HepG2 (cell line): ENCODE measurements around the gene ZC2HC1B. TPM values are rescaled to one million over a fixed set of nuclear protein-coding genes. Genes with fewer than 3 reads are reported as not detected.

Experiments
- ATAC-seq: fragments of 200-7000 bp; cut with Tn5 transposase; 3 replicates; pipeline ENCODE4 v1.9.1; 2020; ENCODE audit warnings: mild to moderate bottlenecking, moderate library complexity
- BruUV-seq: library from RNA; stranded (reverse); fragments of 400-500 nt; replicated peaks from 2 replicates; lab custom pipeline; 2021; lab: Mats Ljungman, UMichigan
- CTCF ChIA-PET: fragments of 300-600 bp; formaldehyde crosslinking; extraction: SDS; loops from one replicate; lab custom pipeline; 2021; ENCODE audit warnings: low total read pairs, inconsistent platforms, low intra/inter-chr PET ratio; lab: Yijun Ruan, JAX
- POLR2A ChIA-PET: fragments of 350-600 bp; sonication (Branson Sonifier 250); formaldehyde crosslinking; loops from one replicate; lab custom pipeline; 2020; ENCODE audit warnings: antibody characterized with exemption, inconsistent platforms; lab: Yijun Ruan, JAX
- DNase-seq: peaks from one replicate; pipeline ENCODE4 v3.0.0-alpha.2; 2015; ENCODE audit warnings: low spot score
- FAIRE-seq: peaks from 3 replicates; lab custom pipeline; 2011; peaks lifted over from hg19 to GRCh38; lab: Jason Lieb, UNC
- H2AFZ ChIP-seq: one replicate; pipeline ENCODE4 v1.6.1; 2011; ENCODE audit warnings: low read length, inconsistent platforms
- H3K27ac ChIP-seq: fragments of 300-600 bp; 3 replicates; pipeline ENCODE4 v1.8.0; 2011; ENCODE audit warnings: mixed run types, mild to moderate bottlenecking, mixed read lengths, low read length, inconsistent platforms; ENCODE audit not compliant: insufficient read depth; ENCODE audit errors: extremely low read length
- H3K27me3 ChIP-seq, 2 experiments: fragments of 200-600 bp in 1 of 2; 2 replicates in 1 of 2; 3 replicates in 1 of 2; pipeline versions ENCODE4 v1.6.0 to v1.8.0; 2011; ENCODE audit warnings: low read length in 2 of 2, mild to moderate bottlenecking in 2 of 2, moderate library complexity in 2 of 2, inconsistent platforms in 1 of 2; ENCODE audit not compliant: insufficient read depth in 2 of 2, control insufficient read depth in 1 of 2
- H3K36me3 ChIP-seq, 2 experiments: fragments of 200-600 bp in 1 of 2; replicated peaks in 1 of 2; 2 replicates in 1 of 2; 3 replicates in 1 of 2; pipeline versions ENCODE4 v1.5.1 to v1.8.0; 2011; ENCODE audit warnings: low read length in 2 of 2, inconsistent platforms in 1 of 2; ENCODE audit not compliant: insufficient read depth in 2 of 2, control insufficient read depth in 1 of 2
- H3K4me1 ChIP-seq: 2 replicates; pipeline ENCODE4 v1.5.1; 2012; ENCODE audit warnings: low read length, inconsistent platforms; ENCODE audit not compliant: insufficient read depth
- H3K4me2 ChIP-seq: 2 replicates; pipeline ENCODE4 v1.6.0; 2011; ENCODE audit warnings: low read depth, low read length, inconsistent platforms
- H3K4me3 ChIP-seq, 3 experiments: fragments of 200-600 bp in 1 of 3; sonication (generic), shearing (Covaris generic) in 1 of 3; replicated peaks in 1 of 3; 2 replicates each; pipeline ENCODE4 v1.5.1; 2011 to 2016; ENCODE audit warnings: low read length in 3 of 3, inconsistent platforms in 2 of 3, low read depth in 2 of 3, mild to moderate bottlenecking in 2 of 3, control low read depth in 1 of 3, mixed read lengths in 1 of 3; ENCODE audit not compliant: insufficient read depth in 1 of 3
- H3K79me2 ChIP-seq: one replicate; pipeline ENCODE4 v1.6.1; 2011; ENCODE audit warnings: low read length, inconsistent platforms; ENCODE audit not compliant: insufficient read depth
- H3K9ac ChIP-seq: 2 replicates; pipeline ENCODE4 v1.6.0; 2011; ENCODE audit warnings: mild to moderate bottlenecking, low read depth, low read length, inconsistent platforms; ENCODE audit not compliant: insufficient read depth
- H3K9me3 ChIP-seq: 2 replicates; pipeline ENCODE4 v1.5.1; 2012; ENCODE audit warnings: mild to moderate bottlenecking, low read length
- H4K20me1 ChIP-seq: 2 replicates; pipeline ENCODE4 v1.6.0; 2011; ENCODE audit warnings: inconsistent platforms, mild to moderate bottlenecking, low read length, moderate library complexity; ENCODE audit not compliant: insufficient read depth
- CHCHD3 ChIP-seq: sonication (generic); formaldehyde crosslinking; IDR thresholded peaks from 2 replicates; pipeline ENCODE4 v1.8.0; 2022; ENCODE audit warnings: mild to moderate bottlenecking, missing genetic modification reagents, moderate library complexity
- HDAC1 ChIP-seq: sonication (generic); formaldehyde crosslinking; IDR thresholded peaks from 2 replicates; pipeline ENCODE4 v1.5.1; 2020; ENCODE audit warnings: mild to moderate bottlenecking, missing genetic modification reagents
- MYNN ChIP-seq: sonication (generic); formaldehyde crosslinking; IDR thresholded peaks from 2 replicates; pipeline ENCODE4 v1.4.0; 2020; ENCODE audit warnings: mild to moderate bottlenecking, low read depth, missing genetic modification reagents
- NFKBIZ ChIP-seq: IDR thresholded peaks from 2 replicates; pipeline ENCODE4 v1.6.1; 2018; ENCODE audit warnings: missing genetic modification reagents, missing compliant biosample characterization
- RBFOX2 ChIP-seq: fragments of 200-400 bp; formaldehyde crosslinking; IDR thresholded peaks from 2 replicates; pipeline ENCODE4 v1.6.1; 2017; ENCODE audit warnings: low read depth, mild to moderate bottlenecking, low read length
- TP53 ChIP-seq: sonication (generic); formaldehyde crosslinking; conservative IDR thresholded peaks from 2 replicates; pipeline ENCODE4 v1.4.0; 2020; ENCODE audit warnings: missing genetic modification reagents
- U2AF2 ChIP-seq: fragments of 200-400 bp; formaldehyde crosslinking; IDR thresholded peaks from 2 replicates; pipeline ENCODE4 v1.6.1; 2017; ENCODE audit warnings: low read depth, mild to moderate bottlenecking, low read length
- YEATS4 ChIP-seq: sonication (generic); formaldehyde crosslinking; IDR thresholded peaks from 2 replicates; pipeline ENCODE4 v1.4.0; 2020; ENCODE audit warnings: missing genetic modification reagents, borderline replicate concordance
- ZFYVE20 ChIP-seq: sonication (generic); formaldehyde crosslinking; IDR thresholded peaks from 2 replicates; pipeline ENCODE4 v1.8.0; 2023; ENCODE audit warnings: low read depth, mild to moderate bottlenecking, moderate library complexity, missing genetic modification reagents, borderline replicate concordance
- ZNF143 ChIP-seq: sonication (generic); formaldehyde crosslinking; IDR thresholded peaks from 2 replicates; pipeline ENCODE4 v1.4.0; 2020; ENCODE audit warnings: missing genetic modification reagents
- ZNF275 ChIP-seq: sonication (generic); formaldehyde crosslinking; IDR thresholded peaks from 2 replicates; pipeline ENCODE4 v1.8.0; 2022; ENCODE audit warnings: missing genetic modification reagents, mild to moderate bottlenecking, inconsistent platforms, borderline replicate concordance
- ZNF33A ChIP-seq: sonication (generic); formaldehyde crosslinking; IDR thresholded peaks from 2 replicates; pipeline ENCODE4 v1.5.1; 2020; ENCODE audit warnings: missing genetic modification reagents, mild to moderate bottlenecking, moderate library complexity, borderline replicate concordance
- ZNF367 ChIP-seq: sonication (generic); formaldehyde crosslinking; IDR thresholded peaks from 2 replicates; pipeline ENCODE4 v1.4.0; 2020; ENCODE audit warnings: missing genetic modification reagents, borderline replicate concordance
- ZNF496 ChIP-seq: sonication (generic); formaldehyde crosslinking; IDR thresholded peaks from 2 replicates; pipeline ENCODE4 v1.8.1; 2023; ENCODE audit warnings: mild to moderate bottlenecking, moderate library complexity, missing genetic modification reagents; ENCODE audit not compliant: insufficient replicate concordance
- whole genome bisulfite sequencing: methylation state at CpG from one replicate; pipeline ENCODE4 v1.1.6; 2017; ENCODE audit warnings: low lambda C conversion rate; 5-methylcytosine and 5-hydroxymethylcytosine counted together
- in situ Hi-C: cut with HindIII; loops from 2 replicates; pipeline ENCODE4 v1.10.0; 2017; ENCODE audit warnings: low pct_unique_long_range_greater_than_20kb; ENCODE audit not compliant: extremely low pct_ligation_motif_present
- intact Hi-C: fragments of 100-400 bp; cut with micrococcal nuclease; formaldehyde crosslinking; loops from one replicate; pipeline ENCODE4 v1.10.0; 2022; ENCODE audit not compliant: unreplicated experiment
- polyA plus RNA-seq, 8 experiments: library from polyadenylated mRNA; depleted of rRNA in 3 of 8; stranded (reverse) in 7 of 8; unstranded in 1 of 8; fragments of >200 nt; fragmentation: Illumina TruSeq in 4 of 8; extraction: Trizol in 4 of 8; gene quantifications; 2 replicates each; pipeline versions ENCODE4 v1.2.1 to v1.2.3, GENCODE V29; 2011 to 2016; ENCODE audit warnings: low read depth in 4 of 8, missing spikeins in 1 of 8, mixed read lengths in 1 of 8; ENCODE audit not compliant: insufficient read depth in 1 of 8
- total RNA-seq, 5 experiments: library from RNA; depleted of rRNA; stranded (reverse); fragments of >200 nt; fragmentation: Illumina TruSeq; extraction: Trizol; gene quantifications; 2 replicates each; pipeline ENCODE4 v1.2.3, GENCODE V29; 2016; ENCODE audit warnings: low read depth in 1 of 5
- TF ChIP-seq, protein P1 (sequence below): sonication (generic); formaldehyde crosslinking; IDR thresholded peaks from 2 replicates; pipeline ENCODE4 v1.4.0; 2020; ENCODE audit warnings: low read depth, mild to moderate bottlenecking, missing genetic modification reagents

ZC2HC1B gene
- total and polyA plus RNA-seq, 2 of the 13 experiments (the other 11 are each of a cell fraction or from before 2014, with no cell fraction given) = not detected

DNA sequence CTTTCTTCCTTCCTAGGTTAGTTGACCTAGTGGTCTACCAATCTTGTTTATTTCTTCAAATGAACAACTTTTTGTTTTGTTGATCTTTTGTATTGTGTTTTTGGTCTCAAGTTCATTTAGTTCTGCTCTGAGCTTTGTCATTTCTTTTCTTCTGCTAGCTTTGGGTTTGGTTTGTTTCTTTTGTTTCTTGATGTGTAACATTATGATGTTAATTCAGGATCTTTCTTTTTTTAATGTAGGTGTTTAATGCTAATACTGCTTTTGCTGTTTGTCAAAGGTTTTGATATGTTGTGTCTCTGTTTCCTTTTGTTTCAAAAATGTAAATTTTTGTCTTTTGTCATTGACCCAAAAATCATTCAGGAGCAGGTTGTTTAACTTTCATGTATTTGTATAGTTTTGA, 65.7 kb downstream of the ZC2HC1B start:
- no peaks in the 10 kb centered on the region for H3K4me1 ChIP-seq
- FAIRE-seq (no peak), DNase-seq (no peak), ATAC-seq (no peak)
- no peak for TF ChIP-seq TP53
- TF ChIP-seq, protein P1, sequence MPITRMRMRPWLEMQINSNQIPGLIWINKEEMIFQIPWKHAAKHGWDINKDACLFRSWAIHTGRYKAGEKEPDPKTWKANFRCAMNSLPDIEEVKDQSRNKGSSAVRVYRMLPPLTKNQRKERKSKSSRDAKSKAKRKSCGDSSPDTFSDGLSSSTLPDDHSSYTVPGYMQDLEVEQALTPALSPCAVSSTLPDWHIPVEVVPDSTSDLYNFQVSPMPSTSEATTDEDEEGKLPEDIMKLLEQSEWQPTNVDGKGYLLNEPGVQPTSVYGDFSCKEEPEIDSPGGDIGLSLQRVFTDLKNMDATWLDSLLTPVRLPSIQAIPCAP = no peak
- no peak for TF ChIP-seq ZNF367
- no peak for TF ChIP-seq YEATS4
- TF ChIP-seq HDAC1 = no peak
- TF ChIP-seq ZNF143 (CRISPR knock-in tag) = no peak
- no peak for TF ChIP-seq ZNF496 (CRISPR knock-in tag)
- TF ChIP-seq U2AF2 = no peak
- no peak for TF ChIP-seq ZNF33A (CRISPR knock-in tag)
- no peak for TF ChIP-seq NFKBIZ
- H3K4me3 ChIP-seq = no peak overlapping the region
- in situ Hi-C loops (no loop called here), intact Hi-C loops (no loop called here)
- no peak overlapping the region for H3K9ac ChIP-seq
- no peaks in the 10 kb centered on the region for H4K20me1 ChIP-seq
- POLR2A ChIA-PET = no interaction called here
- H3K9me3 ChIP-seq = no peaks in the 10 kb centered on the region
- no peaks in the 10 kb centered on the region for H3K36me3 ChIP-seq
- no TSS peak for BruUV-seq
- CTCF ChIA-PET = no interaction called here
- no peak overlapping the region for H3K27ac ChIP-seq
- no peaks in the 10 kb centered on the region for H3K79me2 ChIP-seq
- H2AFZ ChIP-seq = no peak overlapping the region
- H3K27me3 ChIP-seq = peaks cover 0 to 1% of the 10 kb centered on the region in 2 experiments; a peak in 1 of 5 replicates
- H3K4me2 ChIP-seq = no peak overlapping the region

DNA sequence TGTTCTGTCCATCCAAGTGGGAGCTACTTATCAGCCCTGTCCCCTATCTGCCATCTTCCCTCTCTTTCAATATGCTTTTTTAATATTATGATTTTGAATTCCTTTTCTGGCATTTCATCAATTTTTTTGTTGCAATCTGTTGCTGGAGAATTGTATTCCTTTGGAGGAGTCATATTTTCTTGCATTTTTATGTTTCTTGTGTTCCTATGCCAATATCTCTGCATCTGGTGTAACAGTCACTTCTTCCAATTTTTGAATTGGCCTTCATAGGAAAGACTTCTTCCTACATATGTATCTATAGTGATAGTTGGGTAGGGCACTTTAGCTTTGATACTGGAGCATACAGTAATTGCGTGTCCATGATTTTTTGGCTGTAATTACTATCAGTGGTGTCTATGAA, 70.1 kb downstream of the ZC2HC1B start:
- Histone ChIP-seq H3K4me2 (no peak overlapping the region), H2AFZ (no peak overlapping the region), H4K20me1 (no peaks in the 10 kb centered on the region), H3K79me2 (no peaks in the 10 kb centered on the region), H3K9ac (no peak overlapping the region), H3K27ac (no peak overlapping the region), H3K9me3 (no peaks in the 10 kb centered on the region), H3K4me3 (no peak overlapping the region), H3K36me3 (no peaks in the 10 kb centered on the region), H3K27me3 (peaks cover 0 to 1% of the 10 kb centered on the region in 2 experiments; a peak in 1 of 5 replicates), H3K4me1 (peaks cover 16% of the 10 kb centered on the region)
- ATAC-seq = no peak
- no TSS peak for BruUV-seq
- no peak for DNase-seq
- CTCF ChIA-PET = no interaction called here
- in situ Hi-C loops (no loop called here), intact Hi-C loops (no loop called here)
- WGBS = 25% methylated on average over 1 of the region's 1 CpG
- POLR2A ChIA-PET = no interaction called here
- TF ChIP-seq RBFOX2 (no peak), CHCHD3 (CRISPR knock-in tag) (no peak), ZFYVE20 (no peak), MYNN (CRISPR knock-in tag) (no peak), ZNF275 (CRISPR knock-in tag) (no peak)
- FAIRE-seq = no peak
